ENCODE data around the gene LCK. TPM values are rescaled to one million over a fixed set of nuclear protein-coding genes. Genes with fewer than 3 reads are reported as not detected.
"Not testable (repeated sequence)": the region's sequence is repeated elsewhere in the genome, so short reads cannot be mapped to it uniquely, and the experiment has no call there.

The LCK gene
- total RNA-seq, 1 experiment from 2014 or later = 0.43 TPM

- H3K4me3 ChIP-seq = no peak overlapping the region
- H3K27me3 ChIP-seq = peaks cover 3% of the 10 kb centered on the region; the same call in 1 of the 2 replicates
- peak; percentile 53 to 56 for DNase-seq
- no peak overlapping the region for H3K27ac ChIP-seq
- no peaks in the 10 kb centered on the region for H3K36me3 ChIP-seq
- no peaks in the 10 kb centered on the region for H3K4me1 ChIP-seq
- no peaks in the 10 kb centered on the region for H3K9me3 ChIP-seq (replicated peaks)
Measured at GRCh38 chr1:32276032-32276782, 25.1 kb downstream of the LCK start.

- not testable (repeated sequence) for DNase-seq; H3K27me3 ChIP-seq; H3K36me3 ChIP-seq; H3K4me3 ChIP-seq; H3K4me1 ChIP-seq; H3K27ac ChIP-seq; H3K9me3 ChIP-seq (replicated peaks)
Measured at GRCh38 chr1:32284777-32285176, 33.7 kb downstream of the LCK start.

- Histone ChIP-seq H3K27ac (no peak overlapping the region), H3K36me3 (no peaks in the 10 kb centered on the region), H3K4me3 (no peak overlapping the region), H3K4me1 (no peaks in the 10 kb centered on the region), H3K27me3 (no peaks in the 10 kb centered on the region), H3K9me3 (replicated peaks) (no peaks in the 10 kb centered on the region)
- DNase-seq = no peak
Measured at GRCh38 chr1:32285658-32286057, 34.6 kb downstream of the LCK start.

GRCh38 chr1:32286763-32287162 lies 35.7 kb downstream of the LCK start:
- no peaks in the 10 kb centered on the region for H3K9me3 ChIP-seq (replicated peaks)
- H3K27me3 ChIP-seq = no peaks in the 10 kb centered on the region
- no peak overlapping the region for H3K4me3 ChIP-seq
- no peak overlapping the region for H3K27ac ChIP-seq
- DNase-seq = no peak
- H3K4me1 ChIP-seq = 0 out of 2 replicates have a peak, but pooled peaks cover 2% of the 10 kb centered on the region
- no peaks in the 10 kb centered on the region for H3K36me3 ChIP-seq

- Histone ChIP-seq H3K9me3 (replicated peaks) (no peaks in the 10 kb centered on the region), H3K27me3 (no peaks in the 10 kb centered on the region), H3K4me3 (no peak overlapping the region), H3K36me3 (no peaks in the 10 kb centered on the region), H3K27ac (no peak overlapping the region), H3K4me1 (0 out of 2 replicates have a peak, but pooled peaks cover 2% of the 10 kb centered on the region)
- DNase-seq = no peak
Measured at GRCh38 chr1:32289256-32289655, 38.2 kb downstream of the LCK start.

GRCh38 chr1:32291145-32291707 lies 40.2 kb downstream of the LCK start:
- Histone ChIP-seq H3K9me3 (replicated peaks) (no peaks in the 10 kb centered on the region), H3K27ac (peak overlapping the region; percentile 28)
- peak in 1 of 2 experiments; percentile 43 for DNase-seq

GRCh38 chr1:32291708-32292538 lies 40.9 kb downstream of the LCK start, which contains the start of gene HDAC1:
TSS of gene HDAC1 (plus strand) at chr1:32292083. CDS start at chr1:32292170, 87 bp downstream.
- H3K27ac ChIP-seq = peak within 1 kb of the TSS; percentile 28
- H3K9me3 ChIP-seq (replicated peaks) = no peaks in the 10 kb centered on the region
- H3K4me3 ChIP-seq = peak within 1 kb of the TSS; percentile 91
- H3K36me3 ChIP-seq = peaks cover under 1% of the 10 kb centered on the region; the same call in 1 of the 2 replicates
- H3K4me1 ChIP-seq = 0 out of 2 replicates have a peak, but pooled peaks cover 2% of the 10 kb centered on the region
- no peaks in the 10 kb centered on the region for H3K27me3 ChIP-seq
- DNase-seq = peak; percentile 99

More at GRCh38 chr1:32291145-32291707, 40.2 kb downstream of the LCK start:
- no peaks in the 10 kb centered on the region for H3K27me3 ChIP-seq
- peak overlapping the region; percentile 91 for H3K4me3 ChIP-seq
- H3K4me1 ChIP-seq = 0 out of 2 replicates have a peak, but pooled peaks cover 2% of the 10 kb centered on the region
- H3K36me3 ChIP-seq = no peaks in the 10 kb centered on the region

GRCh38 chr1:32298211-32298610 lies 47.1 kb downstream of the LCK start:
- H3K27me3 ChIP-seq; DNase-seq; H3K9me3 ChIP-seq (replicated peaks); H3K4me1 ChIP-seq; H3K27ac ChIP-seq; H3K4me3 ChIP-seq: not testable (repeated sequence)
- H3K36me3 ChIP-seq = peaks cover 23% of the 10 kb centered on the region

- DNase-seq = no peak
- H3K9me3 ChIP-seq (replicated peaks) = no peaks in the 10 kb centered on the region
- H3K27ac ChIP-seq = no peak overlapping the region
- H3K36me3 ChIP-seq = peaks cover 34% of the 10 kb centered on the region
- no peak overlapping the region for H3K4me3 ChIP-seq
- H3K27me3 ChIP-seq = no peaks in the 10 kb centered on the region
- no peaks in the 10 kb centered on the region for H3K4me1 ChIP-seq
Measured at GRCh38 chr1:32299327-32299726, 48.3 kb downstream of the LCK start.

- H3K27me3 ChIP-seq = no peaks in the 10 kb centered on the region
- no peak overlapping the region for H3K27ac ChIP-seq
- peaks cover 5% of the 10 kb centered on the region for H3K9me3 ChIP-seq (replicated peaks)
- H3K36me3 ChIP-seq = peaks cover 58% of the 10 kb centered on the region
- H3K4me1 ChIP-seq = no peaks in the 10 kb centered on the region
- no peak overlapping the region for H3K4me3 ChIP-seq
- no peak for DNase-seq
Measured at GRCh38 chr1:32303358-32303757, 52.3 kb downstream of the LCK start.

- Histone ChIP-seq H3K27ac (no peak overlapping the region), H3K9me3 (replicated peaks) (peaks cover 5% of the 10 kb centered on the region), H3K4me3 (no peak overlapping the region), H3K4me1 (no peaks in the 10 kb centered on the region), H3K36me3 (peaks cover 50% of the 10 kb centered on the region), H3K27me3 (no peaks in the 10 kb centered on the region)
- DNase-seq = no peak
Measured at GRCh38 chr1:32303997-32304622, 53.0 kb downstream of the LCK start.

- peaks cover 50% of the 10 kb centered on the region for H3K36me3 ChIP-seq
- H3K27ac ChIP-seq = no peak overlapping the region
- peaks cover 5% of the 10 kb centered on the region for H3K9me3 ChIP-seq (replicated peaks)
- no peaks in the 10 kb centered on the region for H3K27me3 ChIP-seq
- no peak overlapping the region for H3K4me3 ChIP-seq
- no peak for DNase-seq
- no peaks in the 10 kb centered on the region for H3K4me1 ChIP-seq
Measured at GRCh38 chr1:32305310-32305709, 54.2 kb downstream of the LCK start.

- no peak overlapping the region for H3K27ac ChIP-seq
- no peak for DNase-seq
- peaks cover 50% of the 10 kb centered on the region for H3K36me3 ChIP-seq
- H3K27me3 ChIP-seq = no peaks in the 10 kb centered on the region
- no peaks in the 10 kb centered on the region for H3K4me1 ChIP-seq
- peaks cover 5% of the 10 kb centered on the region for H3K9me3 ChIP-seq (replicated peaks)
- no peak overlapping the region for H3K4me3 ChIP-seq
Measured at GRCh38 chr1:32307324-32307723, 56.3 kb downstream of the LCK start.

- Histone ChIP-seq H3K4me3 (no peak overlapping the region), H3K27ac (no peak overlapping the region), H3K9me3 (replicated peaks) (peaks cover 4% of the 10 kb centered on the region), H3K4me1 (no peaks in the 10 kb centered on the region; the same call in 1 of the 2 replicates), H3K36me3 (peaks cover 26% of the 10 kb centered on the region), H3K27me3 (no peaks in the 10 kb centered on the region)
- no peak for DNase-seq
Measured at GRCh38 chr1:32309960-32310359, 58.9 kb downstream of the LCK start.

Data from SJCRH30 (cell line).